HG02870 (cell line): ENCODE measurements around the gene ZNF837.
A peak's percentile ranks its signal among the peaks of the same experiment; 100 is the strongest.
"Not testable (repeated sequence)": the region's sequence is repeated elsewhere in the genome, so short reads cannot be mapped to it uniquely, and the experiment has no call there.

Experiments used
- ATAC-seq: cut with Tn5 transposase; IDR thresholded peaks from one replicate; pipeline ENCODE4 v1.9.1; 2021; ENCODE audit warnings: mild to moderate bottlenecking, moderate library complexity; ENCODE audit not compliant: unreplicated experiment

ZNF837 gene

DNA sequence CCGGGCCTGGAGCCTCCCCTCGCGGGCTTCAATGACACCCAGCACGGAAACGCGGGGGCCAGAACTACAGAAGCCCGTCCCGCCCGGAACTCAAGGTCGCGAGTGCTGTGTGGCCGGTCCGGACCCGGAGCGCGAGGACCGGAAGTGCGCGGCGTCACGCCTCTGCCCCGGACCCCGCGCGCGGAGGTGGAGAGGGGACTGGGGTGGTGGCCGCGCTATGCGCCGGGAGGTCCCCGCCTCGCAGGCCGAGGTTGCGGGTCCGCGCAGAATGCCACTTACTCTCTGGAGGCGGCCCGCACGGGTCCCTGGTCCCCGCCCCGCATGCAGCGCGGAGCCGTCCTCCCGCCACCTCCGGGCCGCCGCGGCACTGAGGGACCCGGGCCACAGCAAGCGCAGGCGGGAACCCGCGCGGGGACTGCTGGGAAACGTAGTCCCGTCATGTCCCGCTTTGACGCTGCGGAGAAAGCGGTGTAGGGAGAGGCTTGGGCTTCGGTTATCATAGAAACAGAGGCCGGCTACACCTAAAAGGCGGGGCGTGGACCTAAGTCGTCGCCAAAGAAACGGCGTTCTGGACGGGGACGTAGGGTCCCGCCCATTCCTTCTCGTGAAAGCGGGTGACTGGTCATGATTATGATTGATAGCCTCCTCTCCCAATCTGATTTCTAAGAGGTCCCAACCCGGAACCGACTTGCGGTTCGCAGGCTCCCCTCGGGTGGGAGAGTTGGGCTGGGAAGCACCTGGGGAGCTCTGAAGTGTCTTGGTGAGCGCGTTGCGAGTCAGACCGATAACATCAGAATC, at the start of gene ZNF837:
Gene ZNF837 (minus strand): TSS at position 369 of the 798 bp plus-strand sequence. CDS start 11,698 bp downstream, outside the sequence.
- peak; percentile 82 for ATAC-seq

DNA sequence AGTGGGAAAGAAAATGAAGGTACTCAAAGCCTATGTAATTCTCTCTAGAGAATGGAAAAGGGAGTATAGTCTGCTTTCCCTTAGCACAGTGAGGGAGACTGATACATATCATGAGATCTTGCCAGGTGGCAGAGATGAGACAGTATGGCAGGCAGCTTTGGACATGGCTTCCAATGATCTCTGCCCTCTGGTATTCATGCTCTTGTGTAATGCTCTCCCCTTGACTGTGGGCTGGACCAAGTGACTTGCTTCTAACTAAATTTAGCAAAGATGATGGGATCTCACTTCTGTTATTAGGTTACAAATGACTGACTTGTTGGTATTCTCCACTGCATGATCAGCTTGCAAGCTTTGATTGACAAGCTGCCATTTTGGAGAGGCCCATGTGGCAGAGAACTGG, 48.9 kb upstream of the ZNF837 start:
- no peak for ATAC-seq

DNA sequence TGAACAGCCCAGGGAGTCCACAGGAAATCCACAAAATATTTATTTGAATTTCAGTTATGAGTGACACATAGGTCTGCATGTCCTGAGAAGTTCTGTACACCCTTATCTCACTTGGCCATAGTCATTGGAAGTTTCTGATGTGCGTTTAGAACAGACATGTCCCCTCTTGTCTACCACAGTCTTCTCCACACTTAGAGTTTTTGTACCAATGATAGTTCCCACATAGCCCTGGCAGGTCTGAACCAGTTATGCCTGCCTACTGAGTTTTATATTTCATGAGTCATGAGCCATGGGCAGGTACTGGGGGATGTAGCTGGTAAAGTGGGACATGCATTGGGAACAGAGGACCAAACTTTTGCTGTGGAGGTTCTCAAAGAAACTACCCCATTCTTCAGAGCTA, 47.8 kb upstream of the ZNF837 start:
- no peak for ATAC-seq

DNA sequence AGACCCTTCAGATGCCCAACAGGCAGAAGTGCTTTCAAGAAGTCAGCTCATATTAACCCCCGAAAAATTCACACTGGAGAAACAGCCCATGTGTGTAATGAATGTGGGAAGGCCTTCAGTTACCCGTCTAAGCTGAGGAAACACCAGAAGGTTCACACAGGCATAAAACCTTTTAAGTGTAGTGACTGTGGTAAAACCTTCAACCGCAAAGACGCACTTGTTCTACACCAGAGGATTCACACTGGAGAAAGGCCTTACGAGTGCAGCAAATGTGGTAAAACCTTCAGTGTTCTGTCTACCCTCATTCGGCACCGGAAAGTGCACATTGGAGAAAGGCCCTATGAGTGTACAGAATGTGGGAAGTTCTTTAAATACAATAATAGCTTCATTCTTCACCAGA, 36.2 kb upstream of the ZNF837 start:
- no peak for ATAC-seq

DNA sequence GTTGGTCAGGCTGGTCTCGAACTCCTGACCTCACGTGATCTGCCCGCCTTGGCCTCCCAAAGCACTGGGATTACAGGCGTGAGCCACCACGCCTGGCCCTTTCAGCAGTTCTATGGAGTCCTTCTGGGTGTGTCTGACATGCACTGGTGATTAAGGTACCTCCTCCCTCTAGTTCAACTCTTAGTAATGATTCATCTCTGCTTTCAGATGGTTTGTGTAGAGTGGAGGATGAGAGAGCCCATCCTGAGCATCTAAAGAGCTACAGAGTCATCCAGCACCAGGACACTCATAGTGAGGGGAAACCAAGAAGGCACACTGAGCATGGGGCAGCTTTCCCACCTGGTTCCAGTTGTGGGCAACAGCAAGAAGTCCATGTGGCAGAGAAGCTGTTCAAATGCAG, 35.8 kb upstream of the ZNF837 start:
- no peak for ATAC-seq

DNA sequence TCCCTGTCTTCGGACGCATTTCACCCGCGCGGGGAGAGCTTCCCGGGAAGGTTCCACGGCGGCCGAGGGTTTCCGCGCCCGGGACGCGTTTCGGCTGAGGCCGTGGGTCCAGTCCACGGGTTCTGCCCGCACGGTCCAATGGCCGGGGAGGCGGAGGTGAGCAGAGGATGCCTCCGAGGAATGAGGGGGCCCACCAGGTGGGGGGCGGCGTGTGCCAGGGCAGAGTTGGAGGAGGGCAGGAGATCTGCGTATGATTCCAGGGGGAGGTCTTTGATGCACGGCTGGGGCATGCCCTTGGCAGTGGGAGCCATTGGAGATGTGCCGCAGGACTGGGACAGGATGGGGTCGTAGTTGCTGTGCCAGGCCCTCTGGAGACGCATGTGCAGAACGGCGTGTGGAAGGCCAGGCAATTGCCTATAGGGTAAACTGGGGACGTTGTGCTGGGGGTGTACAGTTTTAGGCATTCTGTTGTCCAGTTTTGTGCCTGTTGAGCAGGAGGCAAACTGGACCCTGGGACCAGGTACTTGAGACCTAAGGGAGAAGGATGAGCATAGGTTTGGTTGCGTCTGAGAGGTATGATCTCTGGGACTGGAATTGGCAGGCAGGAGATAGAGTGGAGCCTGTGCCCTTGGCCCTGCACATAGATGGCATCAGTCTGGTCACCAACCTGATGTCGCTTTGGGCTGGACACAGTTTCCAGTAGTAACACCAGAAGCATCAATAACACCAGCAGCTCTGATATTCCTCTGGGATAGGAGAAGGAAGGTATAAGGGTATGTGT, 28.4 kb upstream of the ZNF837 start:
- ATAC-seq, result no peak

DNA sequence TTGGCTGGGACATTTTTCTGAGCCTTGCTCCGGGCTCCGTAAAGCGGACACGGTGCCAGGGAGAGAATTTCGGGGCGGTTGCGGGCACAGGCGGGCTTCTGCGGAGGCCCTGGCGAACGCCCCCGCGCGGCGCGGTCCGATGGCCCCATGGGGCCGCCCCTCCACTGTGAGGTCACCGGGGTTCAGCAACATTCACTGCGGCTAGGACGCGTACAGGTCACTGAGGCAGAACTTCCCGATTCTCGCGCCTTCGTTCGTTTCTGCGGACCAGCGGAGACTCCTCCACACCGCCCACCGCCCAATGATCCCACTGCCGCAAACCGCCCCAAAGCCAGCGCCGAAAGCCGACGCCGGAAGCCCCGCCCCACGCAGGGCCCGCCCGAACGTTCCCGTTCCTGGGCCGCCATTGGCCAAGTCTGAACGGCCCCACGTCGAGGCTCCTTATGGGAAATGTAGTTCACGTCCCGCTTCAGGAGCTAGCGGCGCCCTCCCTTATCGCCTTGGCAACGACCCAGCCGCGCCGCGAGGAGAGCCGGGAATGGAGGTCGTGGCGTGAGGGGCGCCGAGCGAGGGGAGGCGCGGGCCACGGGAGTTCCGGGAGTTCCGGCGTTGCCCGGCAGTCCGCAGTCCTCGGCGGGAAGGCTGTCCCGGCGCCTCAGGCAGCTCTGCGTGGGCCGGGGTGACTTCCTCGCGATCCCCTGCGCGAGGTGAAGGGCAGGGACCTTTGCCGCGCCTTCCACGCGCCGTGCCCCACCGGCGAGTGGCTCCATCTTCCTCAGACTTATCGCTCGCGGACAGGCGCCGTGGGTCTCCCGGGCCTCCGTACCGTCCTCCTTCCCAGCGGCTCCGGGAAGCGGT, 27.6 kb upstream of the ZNF837 start, which contains the start of gene ZNF584:
Gene ZNF584 (plus strand): TSS at position 498 of the 858 bp plus-strand sequence. CDS start 499 bp downstream, outside the sequence.
- ATAC-seq, result peak; percentile 93

DNA sequence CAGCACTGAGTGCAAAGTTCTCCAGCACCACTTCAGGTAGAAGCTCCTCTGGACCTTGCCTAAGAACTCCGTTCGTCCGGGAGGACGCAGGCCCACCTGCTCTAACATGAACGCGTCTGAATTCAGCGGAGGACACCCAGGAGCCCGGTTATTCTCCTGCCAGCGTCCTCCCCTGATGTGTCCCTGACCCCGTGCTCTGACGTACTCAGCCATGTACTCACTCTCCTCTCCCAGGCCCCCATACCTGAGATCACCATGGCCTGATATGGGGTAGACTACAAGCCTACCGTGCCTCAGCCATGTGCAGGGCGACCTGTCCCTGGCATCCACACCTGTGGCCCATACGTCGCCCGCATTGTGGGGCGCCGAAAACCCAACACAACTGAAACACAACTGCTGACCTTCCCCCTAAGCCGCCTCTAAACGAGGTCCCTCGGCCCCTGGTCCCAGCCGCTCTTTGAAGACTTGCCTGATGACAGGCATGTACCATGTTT, 26.9 kb upstream of the ZNF837 start:
- ATAC-seq, result no peak

DNA sequence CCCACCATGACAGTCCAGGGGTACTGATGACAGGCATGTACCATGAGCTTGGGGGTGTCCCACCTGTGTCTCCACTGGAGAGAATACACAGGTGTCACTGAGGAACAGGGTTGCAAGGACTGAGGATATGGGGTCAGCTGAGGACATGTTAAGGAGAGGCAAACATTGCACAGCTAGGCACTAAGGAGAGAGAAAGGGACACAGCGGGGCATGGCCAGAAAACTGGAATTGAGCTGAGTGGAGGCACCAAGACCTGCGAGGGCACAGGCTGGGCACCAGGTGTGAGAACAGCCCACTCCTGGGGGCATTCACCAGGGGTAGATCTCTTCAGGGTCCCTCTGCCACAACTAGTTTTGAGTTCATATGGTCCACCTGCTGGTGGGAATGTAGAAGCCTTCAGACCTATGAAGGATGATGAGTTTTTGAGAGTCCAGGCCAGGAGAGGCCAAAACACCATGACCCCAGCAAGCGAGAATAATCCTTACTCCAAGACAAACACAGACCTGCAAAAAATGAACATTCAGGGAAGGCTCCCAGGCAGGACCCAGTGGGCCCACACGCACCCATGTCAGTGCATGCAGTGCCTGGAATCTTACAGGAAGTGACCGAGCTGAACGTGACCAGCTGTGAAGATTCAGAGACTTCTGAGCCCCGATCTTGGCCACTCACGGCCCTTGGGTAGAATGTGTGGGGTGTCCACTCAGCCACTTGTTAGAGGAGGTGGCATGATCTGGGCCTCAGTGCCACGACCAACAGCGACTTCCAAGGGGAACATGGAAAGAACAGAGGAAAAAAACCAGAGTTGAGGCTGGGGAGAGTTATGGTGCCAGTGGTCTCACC, 26.2 kb upstream of the ZNF837 start:
- no peak for ATAC-seq

DNA sequence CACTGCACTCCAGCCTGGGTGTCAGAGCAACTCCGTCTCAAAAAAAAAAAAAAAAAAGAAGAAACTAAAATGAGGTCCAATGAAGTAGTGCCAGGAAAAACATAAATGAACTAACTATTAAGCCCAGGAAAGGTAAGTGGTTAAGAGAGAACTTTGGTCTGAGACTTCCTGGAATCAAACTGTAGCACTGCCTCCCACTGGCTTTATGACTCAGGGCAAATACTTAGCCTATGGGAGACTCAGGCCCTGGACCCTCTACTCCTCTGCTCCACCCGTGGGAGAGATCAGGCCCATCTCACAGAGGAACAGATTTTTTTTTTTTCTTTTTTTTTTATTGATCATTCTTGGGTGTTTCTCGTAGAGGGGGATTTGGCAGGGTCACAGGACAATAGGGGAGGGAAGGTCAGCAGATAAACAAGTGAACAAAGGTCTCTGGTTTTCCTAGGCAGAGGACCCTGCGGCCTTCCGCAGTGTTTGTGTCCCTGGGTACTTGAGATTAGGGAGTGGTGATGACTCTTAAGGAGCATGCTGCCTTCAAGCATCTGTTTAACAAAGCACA, 23.2 kb upstream of the ZNF837 start:
- not testable (repeated sequence) for ATAC-seq

DNA sequence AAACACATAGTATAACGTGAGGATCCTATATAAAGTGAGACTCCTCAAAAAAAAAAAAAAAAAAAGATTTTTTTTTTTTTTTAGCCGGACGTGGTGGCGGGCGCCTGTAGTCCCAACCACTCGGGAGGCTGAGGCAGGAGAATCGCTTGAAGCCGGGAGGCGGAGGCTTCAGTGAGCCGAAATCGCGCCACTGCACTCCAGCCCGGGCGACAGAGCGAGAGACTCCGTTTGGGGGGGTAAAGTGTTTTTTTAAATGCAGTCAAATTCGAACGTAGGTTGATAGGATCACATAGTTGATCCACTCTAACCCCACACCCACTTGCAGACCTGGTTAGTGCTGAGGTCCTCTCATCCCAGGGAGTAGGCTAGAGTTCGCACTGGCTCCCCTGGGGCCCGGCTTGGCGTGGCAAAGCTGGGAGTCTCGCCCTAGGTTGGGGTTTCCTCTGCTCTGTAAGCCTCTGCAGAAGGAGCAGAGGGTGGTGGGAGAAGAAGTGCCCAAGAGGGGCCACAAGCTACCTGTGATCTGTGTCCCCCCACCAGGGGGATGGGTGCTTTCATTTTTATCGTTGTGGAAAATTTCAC, 21.1 kb upstream of the ZNF837 start:
- ATAC-seq, result no peak

DNA sequence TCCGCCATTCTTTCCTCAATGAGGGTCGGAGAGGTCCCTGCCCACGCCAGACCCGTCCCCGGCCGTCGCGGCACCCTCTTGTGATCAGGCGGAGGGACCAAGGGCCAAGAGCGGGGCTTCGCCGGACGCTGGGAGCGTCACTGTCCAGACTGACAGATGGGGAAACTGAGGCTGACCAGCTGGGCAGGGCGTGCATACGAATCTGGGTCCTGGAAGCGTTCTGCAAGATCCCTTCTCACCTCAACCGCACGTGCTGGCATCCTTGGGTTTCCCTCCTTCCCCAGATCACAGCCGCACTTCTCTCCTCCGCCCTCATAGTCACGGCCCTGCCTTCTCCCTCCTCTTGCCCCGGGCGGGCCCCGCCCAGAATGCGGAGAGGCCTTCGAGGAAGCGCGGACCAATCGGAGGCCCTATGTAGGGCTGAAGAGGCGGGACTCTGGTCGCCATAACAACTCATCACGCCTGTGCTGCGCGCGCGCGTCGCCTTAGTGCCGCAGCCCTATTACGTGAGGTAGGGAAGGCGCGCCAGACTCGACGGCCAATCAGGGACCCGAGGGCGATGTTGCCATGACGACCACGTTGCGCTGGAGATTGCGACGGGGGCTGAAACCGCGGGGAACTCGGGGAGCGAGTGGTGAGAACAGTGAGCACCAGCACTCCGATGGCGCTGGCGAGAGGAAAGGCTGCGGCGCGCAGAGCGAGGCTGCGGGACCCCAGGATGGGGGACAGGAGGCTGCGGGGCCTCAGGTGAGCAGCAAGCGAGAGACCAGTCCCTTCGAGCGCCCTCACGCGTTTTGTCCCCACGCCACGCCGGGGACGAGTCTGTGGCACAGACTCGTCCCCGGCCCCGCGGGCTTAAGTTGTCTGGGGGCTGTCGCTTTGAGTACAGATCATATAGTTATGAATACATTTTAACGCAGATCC, 20.3 kb upstream of the ZNF837 start:
- peak; percentile 97 for ATAC-seq

DNA sequence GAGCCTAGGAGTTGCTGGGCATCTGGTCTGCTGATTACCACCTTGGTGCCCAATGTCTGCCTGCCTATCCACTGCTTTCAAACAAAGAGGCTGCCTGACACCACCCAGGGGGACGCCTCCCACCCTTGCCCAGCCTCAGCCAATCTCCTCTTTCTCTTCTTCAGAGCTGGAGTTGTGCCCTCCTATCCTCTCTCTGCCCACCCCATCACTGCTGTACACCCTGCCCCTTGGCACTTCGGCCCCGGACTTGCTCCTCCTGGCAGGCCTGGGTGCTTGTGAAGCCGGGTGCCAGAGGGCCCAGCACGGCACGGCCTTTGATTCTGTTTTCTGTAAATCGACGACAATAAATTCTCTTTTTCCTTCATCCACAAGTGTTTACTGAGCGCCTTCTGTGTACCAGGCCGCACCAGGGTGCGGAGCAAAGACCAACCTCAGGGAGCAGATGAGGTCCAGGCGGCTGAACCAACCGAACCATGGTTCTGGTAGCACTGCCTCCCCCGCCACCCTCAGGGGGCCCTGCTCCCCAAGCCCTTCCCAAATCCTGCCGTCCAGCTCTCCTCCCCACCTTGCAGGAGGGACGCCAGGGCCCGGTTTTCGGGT, 19.6 kb upstream of the ZNF837 start:
- ATAC-seq, result no peak

DNA sequence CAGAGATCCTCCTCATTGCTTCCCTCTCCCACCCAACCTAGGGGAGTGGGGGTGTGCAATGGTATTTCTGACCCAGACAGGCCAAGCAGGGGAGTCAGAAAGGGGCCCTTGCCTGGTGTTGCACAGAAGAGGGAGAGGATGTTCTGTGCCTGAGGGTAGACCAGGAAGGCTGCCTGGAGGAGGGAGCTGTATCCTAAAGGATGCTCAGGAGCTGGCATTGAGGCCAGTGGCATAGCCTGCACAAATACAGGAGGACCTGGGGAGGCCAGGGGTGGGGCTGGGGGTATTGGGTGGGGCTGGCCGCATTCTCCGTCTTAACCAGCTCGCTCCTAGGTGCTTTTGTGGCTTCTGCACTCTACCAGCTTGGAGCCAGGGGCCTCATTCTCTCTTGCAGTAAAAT, 19.1 kb upstream of the ZNF837 start:
- ATAC-seq, result no peak

DNA sequence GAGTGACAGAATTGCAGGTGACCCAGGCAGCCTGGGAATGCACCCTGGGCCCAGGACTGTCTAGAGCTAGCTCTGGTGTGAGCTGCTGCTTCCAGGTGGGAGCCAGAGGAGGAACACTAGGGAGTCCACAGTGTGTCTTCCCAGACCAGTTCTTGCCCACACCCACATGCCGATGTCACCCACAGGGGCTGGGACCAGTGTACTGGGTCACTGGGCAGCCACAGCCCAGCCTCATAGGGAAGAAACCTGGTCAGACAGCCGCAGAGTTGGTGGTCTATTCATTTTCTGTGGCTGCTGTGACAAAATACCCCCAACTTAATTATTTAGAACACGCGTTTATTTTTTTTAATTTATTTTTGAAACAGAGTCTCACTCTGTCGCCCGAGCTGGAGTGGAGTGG, 17.7 kb upstream of the ZNF837 start:
- ATAC-seq, result no peak

DNA sequence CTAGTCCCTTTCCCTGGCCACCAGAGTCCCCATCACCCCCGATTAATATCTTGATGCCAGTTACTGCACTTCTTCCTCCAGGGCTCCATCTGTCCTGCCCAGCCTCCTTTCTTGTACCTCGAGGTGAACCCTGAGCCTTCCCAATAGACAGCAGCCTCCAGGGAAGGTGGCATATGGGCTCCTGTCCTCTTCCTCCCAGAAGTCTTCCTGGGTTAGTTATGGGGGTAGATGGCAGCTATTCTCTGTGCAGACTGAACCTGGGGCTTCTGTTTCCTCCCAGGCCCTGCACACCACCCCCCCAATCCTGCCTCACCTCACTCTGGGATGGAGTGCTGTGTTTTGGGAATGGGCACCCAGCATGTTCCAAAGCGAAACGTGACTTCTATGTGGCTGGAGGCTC, 17.3 kb upstream of the ZNF837 start:
- no peak for ATAC-seq

DNA sequence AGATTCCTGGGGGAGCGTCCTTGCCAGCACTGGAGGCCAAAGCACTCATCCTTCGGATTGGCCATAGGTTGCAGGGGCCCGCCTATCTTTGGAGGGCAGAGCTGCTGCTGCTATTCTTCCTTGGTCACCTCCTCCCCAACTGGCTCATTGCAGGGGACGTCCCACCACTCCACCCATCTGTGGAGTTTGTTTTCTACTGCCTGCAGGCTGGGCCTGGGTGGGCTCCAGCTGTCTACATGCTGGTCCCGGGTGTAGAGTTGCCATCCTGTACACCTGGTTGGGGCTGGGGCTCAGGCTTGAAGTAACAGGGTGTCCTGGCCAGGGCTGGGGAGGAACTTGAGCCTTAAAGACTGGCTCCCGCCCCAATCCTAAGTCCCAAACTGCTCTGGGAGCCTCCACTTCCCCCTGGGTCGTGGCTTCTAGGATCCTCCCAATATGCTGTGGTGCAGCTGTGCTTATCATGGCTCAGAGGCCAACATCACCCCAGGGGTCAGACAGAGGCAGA, 16.8 kb upstream of the ZNF837 start:
- no peak for ATAC-seq
